Progenitor cell of endocrine pancreas (in vitro differentiated cells): Measurements from ENCODE around the gene OSBPL9. TPM values are rescaled to one million over a fixed set of nuclear protein-coding genes. Genes with fewer than 3 reads are reported as not detected.
A peak's percentile ranks its signal among the peaks of the same experiment; 100 is the strongest.
"Not testable (repeated sequence)": the region's sequence is repeated elsewhere in the genome, so short reads cannot be mapped to it uniquely, and the experiment has no call there.

ENCODE experiments used
- DNase-seq: peaks from one replicate; pipeline ENCODE4 v3.0.0; 2021; ENCODE audit warnings: low spot score; ENCODE audit not compliant: unreplicated experiment
- H3K27ac Mint-ChIP-seq: 2 replicates; pipeline ENCODE4 v1.8.0; 2021; ENCODE audit warnings: mild to moderate bottlenecking, moderate library complexity, mixed read lengths
- H3K27me3 Mint-ChIP-seq: 2 replicates; pipeline ENCODE4 v1.8.0; 2021; ENCODE audit warnings: mixed read lengths
- H3K36me3 Mint-ChIP-seq: 2 replicates; pipeline ENCODE4 v1.8.0; 2022; ENCODE audit warnings: mixed read lengths; ENCODE audit not compliant: insufficient read depth
- H3K4me1 Mint-ChIP-seq: 2 replicates; pipeline ENCODE4 v1.8.0; 2021; ENCODE audit warnings: low read depth, mixed read lengths
- H3K4me3 Mint-ChIP-seq: 2 replicates; pipeline ENCODE4 v1.8.0; 2021; ENCODE audit warnings: low read depth, mild to moderate bottlenecking, moderate library complexity, mixed read lengths
- H3K9me3 Mint-ChIP-seq: 2 replicates; pipeline ENCODE4 v1.8.0; 2021; ENCODE audit warnings: low read depth, mixed read lengths
- CTCF ChIP-seq: fragments of 200-600 bp; sonication (generic); IDR thresholded peaks from one replicate; pipeline ENCODE4 v1.5.0; 2021; ENCODE audit warnings: antibody characterized with exemption, mild to moderate bottlenecking; ENCODE audit not compliant: unreplicated experiment
- total RNA-seq: library from RNA; stranded (reverse); gene quantifications from 2 replicates; pipeline ENCODE4 v1.2.1, GENCODE V29; 2021

Gene OSBPL9
- total RNA-seq, 1 donor from 2014 or later = 138 TPM

GRCh38 chr1:51729824-51730301 lies 113.0 kb downstream of the OSBPL9 start:
- DNase-seq = no peak
- no peaks in the 10 kb centered on the region for H3K36me3 Mint-ChIP-seq
- H3K27me3 Mint-ChIP-seq = peaks cover 7% of the 10 kb centered on the region
- no peaks in the 10 kb centered on the region for H3K9me3 Mint-ChIP-seq
- H3K27ac Mint-ChIP-seq = peak overlapping the region; percentile 90
- peak overlapping the region; percentile 97 for H3K4me3 Mint-ChIP-seq
- TF ChIP-seq CTCF = no peak
- H3K4me1 Mint-ChIP-seq = peaks cover 38% of the 10 kb centered on the region

- Mint-ChIP-seq H3K27ac (no peak overlapping the region), H3K4me1 (peaks cover 55% of the 10 kb centered on the region), H3K27me3 (peaks cover 7% of the 10 kb centered on the region), H3K36me3 (no peaks in the 10 kb centered on the region), H3K4me3 (peak overlapping the region; percentile 97), H3K9me3 (no peaks in the 10 kb centered on the region)
- DNase-seq = no peak
- TF ChIP-seq CTCF = no peak
Observed at GRCh38 chr1:51731998-51732397, 115.1 kb downstream of the OSBPL9 start.

- no peaks in the 10 kb centered on the region for H3K9me3 Mint-ChIP-seq
- DNase-seq = no peak
- H3K27ac Mint-ChIP-seq = no peak overlapping the region
- no peak for TF ChIP-seq CTCF
- H3K27me3 Mint-ChIP-seq = peaks cover 5% of the 10 kb centered on the region
- H3K4me1 Mint-ChIP-seq = peaks cover 61% of the 10 kb centered on the region
- H3K4me3 Mint-ChIP-seq = peak overlapping the region; percentile 43
- no peaks in the 10 kb centered on the region for H3K36me3 Mint-ChIP-seq
Observed at GRCh38 chr1:51732701-51733425, 116.0 kb downstream of the OSBPL9 start.

GRCh38 chr1:51733426-51733774 lies 116.5 kb downstream of the OSBPL9 start:
- H3K9me3 Mint-ChIP-seq, H3K4me3 Mint-ChIP-seq, DNase-seq, H3K27ac Mint-ChIP-seq, H3K36me3 Mint-ChIP-seq, H3K27me3 Mint-ChIP-seq: not testable (repeated sequence)
- H3K4me1 Mint-ChIP-seq = peaks cover 62% of the 10 kb centered on the region

GRCh38 chr1:51733793-51734522 lies 117.1 kb downstream of the OSBPL9 start:
- no peak overlapping the region for H3K4me3 Mint-ChIP-seq
- H3K27ac Mint-ChIP-seq = peak overlapping the region; percentile 69
- no peaks in the 10 kb centered on the region for H3K27me3 Mint-ChIP-seq

More at GRCh38 chr1:51733793-51734522, 117.1 kb downstream of the OSBPL9 start:
- H3K4me1 Mint-ChIP-seq = peaks cover 67% of the 10 kb centered on the region
- no peaks in the 10 kb centered on the region for H3K9me3 Mint-ChIP-seq
- H3K36me3 Mint-ChIP-seq = no peaks in the 10 kb centered on the region
- no peak for TF ChIP-seq CTCF
- no peak for DNase-seq
